ENCODE measurements around the gene SLCO3A1.

SLCO3A1 gene

DNA sequence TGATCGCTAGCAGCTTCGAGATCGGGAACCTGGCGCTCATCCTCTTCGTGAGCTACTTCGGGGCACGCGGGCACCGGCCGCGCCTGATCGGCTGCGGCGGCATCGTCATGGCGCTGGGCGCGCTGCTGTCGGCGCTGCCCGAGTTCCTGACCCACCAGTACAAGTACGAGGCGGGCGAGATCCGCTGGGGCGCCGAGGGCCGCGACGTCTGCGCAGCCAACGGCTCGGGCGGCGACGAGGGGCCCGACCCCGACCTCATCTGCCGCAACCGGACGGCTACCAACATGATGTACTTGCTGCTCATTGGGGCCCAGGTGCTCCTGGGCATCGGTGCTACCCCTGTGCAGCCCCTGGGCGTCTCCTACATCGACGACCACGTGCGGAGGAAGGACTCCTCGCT, 62.5 kb downstream of the SLCO3A1 start:
- no peak for DNase-seq

GRCh38 chr15:91917686-91918360, 64.3 kb downstream of the SLCO3A1 start:
- DNase-seq, result no peak

DNA sequence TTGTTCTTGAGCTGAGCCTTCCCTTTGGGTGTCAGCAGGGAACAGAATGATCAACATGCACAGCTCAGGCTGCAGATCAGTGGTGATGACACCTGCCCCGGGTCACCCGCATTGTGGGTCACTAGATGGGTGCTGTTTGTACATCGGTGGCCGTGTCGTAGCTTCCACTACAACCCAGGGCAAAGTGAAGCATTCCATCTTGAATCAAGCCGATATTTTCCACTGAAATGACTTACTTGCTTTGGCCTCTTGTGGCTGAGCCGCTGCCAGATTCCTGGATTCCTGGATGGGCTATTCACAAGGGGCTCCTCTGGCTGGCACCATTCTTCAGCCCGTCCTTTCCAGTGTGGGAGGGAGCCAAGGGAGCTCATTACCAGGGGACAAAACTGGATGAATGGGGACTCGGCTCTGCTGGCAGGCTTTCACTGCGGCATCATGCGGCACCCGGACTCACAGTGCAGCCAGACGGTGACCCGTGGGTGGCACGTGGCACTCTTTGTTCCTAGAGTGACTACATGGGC, 65.6 kb downstream of the SLCO3A1 start:
- DNase-seq, result no peak

GRCh38 chr15:91921188-91921842, 67.8 kb downstream of the SLCO3A1 start:
- no peak for DNase-seq

DNA sequence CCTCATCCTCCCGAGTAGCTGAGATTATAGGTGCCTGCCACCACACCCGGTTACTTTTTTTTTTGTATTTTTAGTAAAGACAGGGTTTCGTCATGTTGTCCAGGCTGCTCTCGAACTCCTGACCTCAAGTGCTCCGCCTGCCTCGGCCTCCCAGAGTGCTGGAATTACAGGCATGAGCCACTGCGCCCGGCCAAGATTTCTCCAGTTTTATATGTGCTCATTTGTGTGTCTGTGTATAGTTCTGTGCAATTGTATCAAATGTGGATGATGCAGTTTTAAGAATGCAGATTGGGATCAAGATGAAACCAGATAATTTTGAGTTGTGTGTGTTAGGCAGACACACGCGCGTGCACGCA, 68.3 kb downstream of the SLCO3A1 start:
- no peak for DNase-seq

DNA sequence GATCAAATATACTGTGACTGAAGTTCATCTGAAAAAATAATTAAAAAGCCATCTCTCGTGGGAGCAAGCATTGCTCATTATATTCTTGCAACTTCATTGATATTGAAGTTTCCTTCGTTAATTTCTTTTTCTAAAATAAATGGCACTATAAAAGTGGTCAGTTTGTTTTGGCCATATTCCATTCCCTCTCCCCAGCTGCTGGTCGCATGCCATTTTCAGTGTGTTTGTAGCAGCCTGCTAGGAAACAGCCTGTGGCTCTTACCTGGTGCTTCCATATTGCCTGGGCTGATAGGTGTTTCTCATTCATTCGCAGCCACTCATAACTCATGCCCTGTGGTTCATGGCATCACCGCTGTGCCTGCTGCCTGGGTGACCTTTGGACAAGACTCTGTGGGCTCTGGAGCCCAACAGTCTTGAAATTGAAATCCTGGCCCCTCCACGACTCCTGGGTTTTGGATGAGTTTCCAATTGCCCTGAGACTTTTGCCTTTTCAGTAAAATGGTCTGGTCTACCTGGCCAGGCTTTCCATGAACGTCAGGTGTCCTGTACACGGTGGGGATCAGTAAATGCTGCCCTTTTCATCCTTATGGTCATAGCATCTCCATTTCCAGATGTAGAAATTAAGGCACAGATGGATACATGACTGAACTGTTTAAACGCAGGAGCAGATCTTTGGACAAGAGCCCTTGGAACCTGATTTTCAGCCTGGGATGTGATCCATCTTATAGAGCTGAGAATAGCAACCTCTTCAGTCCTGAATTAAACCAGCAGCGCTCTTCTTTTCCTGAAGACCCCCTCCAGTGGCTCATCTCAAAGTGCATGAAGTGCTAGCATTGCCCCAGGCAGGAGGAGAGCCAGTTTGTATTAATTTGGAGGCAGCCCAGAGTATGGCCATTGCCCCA, 69.4 kb downstream of the SLCO3A1 start:
- no peak for DNase-seq

GRCh38 chr15:91924183-91924582, 70.7 kb downstream of the SLCO3A1 start:
- no peak for DNase-seq

DNA sequence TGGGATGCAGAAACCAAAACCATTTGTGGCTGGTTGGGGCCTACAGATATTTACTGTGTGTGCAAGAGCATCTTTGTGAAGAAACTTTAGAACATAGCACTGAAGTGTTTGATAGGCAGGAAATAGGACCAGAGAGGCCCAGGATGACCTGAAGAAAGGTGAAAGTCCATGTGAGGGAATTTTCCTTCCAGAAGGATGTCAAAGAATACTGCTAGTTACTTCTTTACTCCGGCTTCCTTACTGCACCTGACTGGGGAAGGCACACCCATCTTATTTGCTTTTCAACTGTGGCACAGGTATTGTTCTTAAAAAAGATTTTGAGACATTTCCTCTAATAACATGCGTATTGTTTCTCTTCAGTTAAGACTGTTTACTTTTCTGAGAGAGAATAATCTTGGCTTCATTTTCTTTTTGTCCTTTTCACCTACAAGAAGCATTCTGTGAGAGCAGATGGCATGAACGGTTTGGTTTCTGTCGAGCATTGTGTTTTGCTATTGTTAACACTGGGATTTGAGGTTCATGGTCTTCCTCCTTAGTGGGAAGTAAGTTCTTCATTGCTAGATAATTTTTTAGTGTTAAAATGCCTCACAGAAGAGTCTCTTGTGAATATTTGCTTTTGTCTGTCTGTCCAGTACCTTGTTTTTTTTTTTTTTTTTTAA, 71.5 kb downstream of the SLCO3A1 start:
- DNase-seq, result no peak

DNA sequence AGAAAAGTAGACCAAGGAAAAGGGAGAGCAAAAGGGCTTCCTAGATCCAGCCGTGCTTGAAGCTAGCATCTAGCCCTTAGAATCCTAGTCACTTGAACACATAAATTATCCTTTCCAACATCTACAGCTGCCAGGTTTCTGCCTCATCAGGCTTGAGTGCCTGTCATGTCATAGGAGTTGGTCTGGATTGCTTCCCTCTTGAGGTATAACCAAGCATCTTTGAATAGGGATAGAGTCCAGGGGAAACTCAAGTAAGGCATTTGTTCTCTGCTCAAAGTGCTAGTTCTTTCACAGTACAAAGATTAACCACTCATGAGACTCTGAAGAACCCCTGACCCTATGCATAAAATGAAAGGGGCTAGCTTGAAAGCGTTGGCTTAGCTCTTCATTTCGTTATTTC, 72.3 kb downstream of the SLCO3A1 start:
- no peak for DNase-seq

DNA sequence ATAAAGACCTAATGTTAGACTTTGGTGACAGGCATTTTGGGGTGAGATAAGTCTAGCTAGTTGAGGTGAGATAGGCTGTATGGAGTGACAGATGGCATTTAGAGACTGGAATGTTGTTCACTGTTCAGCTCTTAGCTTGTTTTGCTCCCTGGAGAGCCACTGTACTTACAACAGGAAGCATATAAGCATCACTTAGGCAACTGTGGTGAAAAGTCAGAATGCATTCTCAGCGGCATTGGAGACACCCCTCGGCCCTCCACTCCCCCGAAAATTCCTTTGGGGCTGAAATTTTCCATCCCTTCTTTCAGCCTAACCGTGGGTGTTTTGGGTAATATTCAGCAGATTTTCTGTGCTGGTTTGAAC, 73.4 kb downstream of the SLCO3A1 start:
- DNase-seq, result no peak

- DNase-seq, result no peak
These were observed 74.1 kb downstream of the SLCO3A1 start for GRCh38 chr15:91927585-91927984.

DNA sequence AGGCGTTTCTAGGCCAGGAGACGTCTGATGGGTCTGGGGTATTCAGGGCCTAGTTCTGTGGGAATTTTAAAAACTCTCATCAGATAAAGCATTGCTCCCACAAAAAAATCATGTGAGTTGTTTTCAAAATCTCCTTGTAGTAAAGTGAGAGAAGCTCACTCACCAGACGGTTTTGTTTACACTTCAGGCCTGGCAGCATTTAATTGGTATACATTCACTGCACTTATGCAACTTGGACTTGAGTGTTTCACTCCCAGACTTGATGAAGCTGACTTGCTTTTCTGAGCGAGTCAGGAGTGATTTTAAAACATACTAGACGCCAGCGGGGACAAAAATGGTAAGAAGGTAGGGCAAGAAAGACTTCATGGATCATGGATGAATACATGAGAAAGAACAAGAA, 75.2 kb downstream of the SLCO3A1 start:
- no peak for DNase-seq

DNA sequence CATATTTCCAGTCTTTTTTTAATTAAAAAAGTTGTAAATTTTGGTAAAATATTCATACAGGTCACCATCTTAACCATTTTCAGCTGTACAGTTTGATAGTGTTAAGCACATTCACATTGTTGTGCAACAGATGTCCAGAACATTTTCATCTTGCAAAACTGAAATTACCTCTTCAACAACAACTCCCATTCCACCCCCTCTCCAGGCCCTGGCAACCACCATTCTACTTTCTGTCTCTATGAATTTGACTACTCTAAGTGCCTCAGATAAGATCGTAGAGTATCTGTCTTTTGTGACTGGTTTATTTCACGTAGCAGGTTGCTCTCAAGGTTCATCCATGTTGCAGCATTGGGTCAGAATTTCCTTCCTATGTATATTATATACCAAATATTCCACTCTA, 76.0 kb downstream of the SLCO3A1 start:
- DNase-seq, result no peak

DNA sequence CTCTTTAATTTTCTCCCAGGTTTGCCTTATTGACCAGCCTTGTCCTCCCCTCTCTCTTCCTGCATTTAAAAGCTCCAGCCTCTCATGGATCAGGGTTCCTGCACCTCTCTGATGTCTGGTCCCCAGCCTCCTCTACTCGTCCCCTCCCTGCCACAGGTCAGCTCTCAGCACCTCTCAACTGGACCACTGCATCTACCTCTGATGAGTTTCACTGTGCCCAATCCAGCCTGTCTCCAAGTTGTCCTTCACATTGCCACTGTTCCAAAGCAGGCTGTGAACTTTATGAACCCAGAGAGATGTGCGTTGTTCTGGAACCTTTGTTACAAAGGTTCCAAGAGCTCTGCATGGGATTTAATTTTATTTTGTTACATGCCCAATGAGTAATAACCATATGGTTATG, 76.6 kb downstream of the SLCO3A1 start:
- no peak for DNase-seq

DNA sequence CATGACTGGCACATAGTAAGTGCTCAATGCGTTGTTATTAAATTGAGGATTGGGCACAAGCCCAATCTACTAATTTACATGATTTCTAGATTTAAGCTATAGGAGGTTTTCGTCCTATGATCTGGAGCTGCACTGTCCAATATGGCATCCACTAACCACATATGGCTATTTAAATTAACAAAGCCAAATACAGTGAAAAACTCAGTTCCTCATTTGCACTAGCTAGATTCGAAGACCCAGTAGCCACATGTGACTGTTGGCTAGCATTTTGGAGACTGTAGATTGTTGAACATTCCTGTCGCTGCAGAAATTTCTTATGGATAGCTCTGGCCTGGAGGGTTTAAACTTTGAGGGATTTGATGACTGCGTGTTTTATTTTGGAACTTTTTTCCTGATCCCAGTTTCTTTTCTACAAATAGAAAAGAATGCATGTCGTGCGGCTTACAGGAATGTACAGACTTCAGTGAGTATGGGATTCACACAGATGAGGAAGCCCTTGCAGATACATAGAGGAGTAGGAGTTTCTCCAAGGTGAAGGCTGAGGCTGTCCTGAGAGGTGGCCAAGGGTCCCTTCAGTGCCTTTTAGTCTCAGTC, 82.8 kb downstream of the SLCO3A1 start:
- no peak for DNase-seq

GRCh38 chr15:91936927-91937326, 83.4 kb downstream of the SLCO3A1 start:
- DNase-seq, result no peak

GRCh38 chr15:91938136-91938535, 84.6 kb downstream of the SLCO3A1 start:
- DNase-seq, result no peak

GRCh38 chr15:91939403-91939831, 85.9 kb downstream of the SLCO3A1 start:
- no peak for DNase-seq

DNA sequence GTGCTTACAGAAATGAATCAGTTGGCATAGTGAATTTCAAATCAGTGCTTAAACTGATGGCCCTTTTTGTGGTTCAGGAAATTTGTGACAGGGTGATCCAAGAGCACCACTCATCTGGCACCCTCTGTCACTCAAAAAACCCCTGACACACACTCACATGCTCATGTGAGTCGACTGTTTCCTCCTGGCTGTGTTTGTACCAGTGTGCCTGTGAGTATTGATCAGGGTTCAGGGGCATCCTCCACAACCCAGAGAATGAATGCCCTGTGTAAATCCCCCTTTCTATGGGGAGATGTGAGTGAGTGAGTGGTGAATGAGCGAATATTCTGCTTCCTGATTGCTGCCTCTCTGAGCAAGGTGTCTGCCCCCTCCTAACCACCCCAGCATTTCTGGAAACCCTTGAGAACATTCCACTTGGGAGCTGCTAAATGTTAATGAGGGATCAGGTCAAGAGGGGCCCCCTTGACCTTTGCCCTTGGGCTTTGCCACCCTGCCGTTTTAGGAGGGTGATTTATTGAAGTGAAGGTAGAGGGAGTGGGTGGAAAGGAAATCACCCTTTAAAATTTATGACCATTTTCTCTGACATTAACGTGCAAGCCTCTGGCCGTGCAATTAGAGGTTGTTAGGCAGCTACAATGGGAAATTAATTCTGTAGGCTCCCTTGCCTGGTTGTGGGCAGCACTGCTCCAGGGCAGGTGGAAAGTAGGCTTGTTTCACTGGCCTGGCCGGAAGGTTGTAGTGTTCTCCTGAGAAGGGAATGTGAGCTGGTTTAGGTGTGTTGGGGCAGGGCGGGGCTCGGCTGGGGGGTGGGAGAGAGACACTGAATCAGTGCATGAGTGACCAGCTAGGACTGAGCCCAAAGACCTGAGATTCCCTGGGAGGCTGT, 87.2 kb downstream of the SLCO3A1 start:
- DNase-seq, result no peak

DNA sequence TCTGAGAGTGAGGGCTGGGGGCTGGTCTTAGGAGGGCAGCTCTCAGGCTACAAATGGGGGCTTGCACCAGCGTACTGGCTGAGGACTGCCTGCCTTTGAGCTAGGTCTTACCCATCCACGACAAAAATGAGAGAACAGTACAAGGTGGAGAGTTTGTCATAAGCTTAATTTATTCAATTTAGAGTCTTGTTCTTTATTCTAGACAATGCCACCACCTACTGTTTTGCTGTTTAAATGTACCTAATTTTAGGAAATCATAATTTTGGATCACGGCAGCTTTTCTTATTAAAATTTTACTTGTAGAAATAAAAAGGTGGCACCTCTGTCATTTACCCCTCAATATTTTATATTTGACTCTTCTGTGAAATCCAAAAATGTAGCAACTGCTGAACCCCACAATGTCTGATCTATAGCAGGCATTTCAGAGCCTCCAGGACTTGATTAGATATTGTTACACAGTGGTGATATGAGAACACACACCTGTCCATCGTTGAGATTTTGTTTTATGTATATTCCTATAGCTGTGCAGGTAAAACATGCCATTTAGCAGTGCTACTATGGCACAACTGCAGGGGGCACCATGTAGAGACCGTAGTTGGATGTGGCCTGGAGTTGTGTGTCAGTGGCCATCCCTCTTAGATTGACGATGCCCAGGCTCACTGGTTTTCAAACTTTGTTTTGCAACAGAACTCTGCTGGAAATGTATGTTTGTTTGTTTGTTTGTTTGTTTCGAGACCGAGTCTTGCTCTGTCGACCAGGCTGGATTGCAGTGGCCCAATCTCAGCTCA, 88.6 kb downstream of the SLCO3A1 start:
- DNase-seq, result no peak

Data from GF-D8 (cell line).